IMR-90 (cell line): Measurements from ENCODE around the gene CA4. TPM values are rescaled to one million over a fixed set of nuclear protein-coding genes. Genes with fewer than 3 reads are reported as not detected.

Experiments
- ATAC-seq: fragments of 200-7000 bp; cut with Tn5 transposase; 2 replicates; pipeline ENCODE4 v1.9.1; 2020; ENCODE audit warnings: low read depth, mild to moderate bottlenecking, moderate library complexity
- BruUV-seq: library from RNA; stranded (reverse); fragments of 400-500 nt; replicated peaks from 2 replicates; lab custom pipeline; 2021; lab: Mats Ljungman, UMichigan
- CTCF ChIA-PET: fragments of 300-600 bp; formaldehyde crosslinking; extraction: SDS; loops from one replicate; lab custom pipeline; 2021; ENCODE audit warnings: antibody characterized with exemption; lab: Yijun Ruan, JAX
- POLR2A ChIA-PET: fragments of 300-600 bp; sonication (Branson Sonifier 250); formaldehyde crosslinking; loops from one replicate; lab custom pipeline; 2022; ENCODE audit warnings: antibody characterized with exemption; ENCODE audit not compliant: unreplicated experiment; lab: Charles Lee
- DNase-seq: peaks from one replicate; pipeline ENCODE4 v3.0.0; 2013
- H2AFZ ChIP-seq: replicated peaks from 2 replicates; pipeline ENCODE3; 2013; ENCODE audit warnings: low read length, mild to moderate bottlenecking; ENCODE audit not compliant: poor library complexity
- H2AK5ac ChIP-seq: 2 replicates; pipeline ENCODE4 v1.6.1; 2013; ENCODE audit warnings: low read depth, low read length, inconsistent platforms
- H2AK9ac ChIP-seq: replicated peaks from 2 replicates; pipeline ENCODE3; 2013; ENCODE audit warnings: mild to moderate bottlenecking, low read depth, low read length, moderate library complexity; ENCODE audit not compliant: poor library complexity
- H2BK120ac ChIP-seq: 2 replicates; pipeline ENCODE4 v1.6.1; 2013; ENCODE audit warnings: low read depth, low read length, inconsistent platforms
- H2BK15ac ChIP-seq: 3 replicates; pipeline ENCODE4 v1.6.1; 2013; ENCODE audit warnings: low read depth, low read length, inconsistent platforms
- H2BK20ac ChIP-seq: 2 replicates; pipeline ENCODE4 v1.6.1; 2013; ENCODE audit warnings: low read depth, mild to moderate bottlenecking, inconsistent platforms, low read length, moderate library complexity
- H2BK5ac ChIP-seq: 2 replicates; pipeline ENCODE4 v1.6.1; 2013; ENCODE audit warnings: mild to moderate bottlenecking, low read depth, low read length, inconsistent platforms; ENCODE audit not compliant: poor library complexity, severe bottlenecking
- H3K14ac ChIP-seq: replicated peaks from 2 replicates; pipeline ENCODE4 v1.6.1; 2013; ENCODE audit warnings: low read depth, low read length, inconsistent platforms
- H3K18ac ChIP-seq: 2 replicates; pipeline ENCODE4 v1.6.1; 2013; ENCODE audit warnings: low read depth, low read length, control low read depth
- H3K23ac ChIP-seq: 2 replicates; pipeline ENCODE4 v1.6.1; 2013; ENCODE audit warnings: low read depth, low read length, inconsistent platforms
- H3K27ac ChIP-seq: 2 replicates; pipeline ENCODE4 v1.5.1; 2013; ENCODE audit warnings: mild to moderate bottlenecking, control low read depth, low read length; ENCODE audit not compliant: insufficient read depth
- H3K27me3 ChIP-seq: 2 replicates; pipeline ENCODE4 v1.6.1; 2013; ENCODE audit warnings: low read length; ENCODE audit not compliant: control insufficient read depth, insufficient read depth
- H3K36me3 ChIP-seq: 2 replicates; pipeline ENCODE4 v1.6.1; 2013; ENCODE audit warnings: low read length, mixed read lengths; ENCODE audit not compliant: control insufficient read depth, insufficient read depth
- H3K4ac ChIP-seq: 2 replicates; pipeline ENCODE4 v1.6.1; 2013; ENCODE audit warnings: low read depth, low read length, inconsistent platforms
- H3K4me1 ChIP-seq: 2 replicates; pipeline ENCODE4 v1.6.1; 2013; ENCODE audit warnings: low read length, mixed read lengths; ENCODE audit not compliant: control insufficient read depth, insufficient read depth
- H3K4me2 ChIP-seq: 2 replicates; pipeline ENCODE4 v1.6.1; 2013; ENCODE audit warnings: low read depth, mild to moderate bottlenecking, control low read depth, low read length, moderate library complexity
- H3K4me3 ChIP-seq: 2 replicates; pipeline ENCODE4 v1.5.1; 2013; ENCODE audit warnings: low read depth, mild to moderate bottlenecking, control low read depth, low read length, moderate library complexity; ENCODE audit not compliant: insufficient read depth
- H3K56ac ChIP-seq: 2 replicates; pipeline ENCODE4 v1.6.1; 2013; ENCODE audit warnings: low read length, inconsistent platforms; ENCODE audit not compliant: insufficient read depth; ENCODE audit errors: extremely low read depth
- H3K79me1 ChIP-seq, 2 experiments: 2 replicates each; pipeline ENCODE4 v1.6.1; 2013; ENCODE audit warnings: low read length in 2 of 2, inconsistent platforms in 1 of 2, low read depth in 1 of 2
- H3K9ac ChIP-seq: 2 replicates; pipeline ENCODE4 v1.6.1; 2013; ENCODE audit warnings: low read depth, low read length, control low read depth
- H3K9me1 ChIP-seq: 2 replicates; pipeline ENCODE4 v1.6.1; 2013; ENCODE audit warnings: low read length, inconsistent platforms; ENCODE audit not compliant: insufficient read depth
- H3K9me3 ChIP-seq: 2 replicates; pipeline ENCODE4 v1.6.1; 2013; ENCODE audit warnings: low read length; ENCODE audit not compliant: control insufficient read depth, insufficient read depth
- H4K20me1 ChIP-seq: 2 replicates; pipeline ENCODE4 v1.6.1; 2013; ENCODE audit warnings: low read length, inconsistent platforms; ENCODE audit not compliant: insufficient read depth
- H4K5ac ChIP-seq: 2 replicates; pipeline ENCODE4 v1.6.1; 2013; ENCODE audit warnings: mild to moderate bottlenecking, low read depth, low read length, control low read depth
- H4K8ac ChIP-seq, 2 experiments: 2 replicates each; pipeline ENCODE4 v1.6.1; 2013; ENCODE audit warnings: low read depth in 2 of 2, low read length in 2 of 2, control low read depth in 1 of 2, inconsistent platforms in 1 of 2
- H4K91ac ChIP-seq: 2 replicates; pipeline ENCODE4 v1.6.1; 2013; ENCODE audit warnings: low read depth, low read length, inconsistent platforms; ENCODE audit not compliant: insufficient read depth
- BHLHE40 ChIP-seq: fragments of 150-350 bp; IDR thresholded peaks from 2 replicates; pipeline ENCODE4 v1.6.1; 2016; ENCODE audit warnings: mild to moderate bottlenecking, low read depth, low read length
- CEBPB ChIP-seq: IDR thresholded peaks from 2 replicates; pipeline ENCODE4 v1.6.1; 2012; ENCODE audit warnings: low read depth, low read length, improper control_type of control experiment
- CHD1 ChIP-seq: IDR thresholded peaks from 2 replicates; pipeline ENCODE4 v1.6.1; 2012; ENCODE audit warnings: low read depth, low read length, improper control_type of control experiment
- CTCF ChIP-seq: conservative IDR thresholded peaks from 2 replicates; pipeline ENCODE4 v1.5.1; 2012; ENCODE audit warnings: mild to moderate bottlenecking, low read depth, low read length, improper control_type of control experiment
- ELK1 ChIP-seq: fragments of 150-350 bp; IDR thresholded peaks from 2 replicates; pipeline ENCODE4 v1.6.1; 2016; ENCODE audit warnings: low read depth, mild to moderate bottlenecking, low read length, moderate library complexity, borderline replicate concordance
- FOS ChIP-seq: fragments of 150-350 bp; IDR thresholded peaks from 2 replicates; pipeline ENCODE4 v1.6.1; 2016; ENCODE audit warnings: low read depth, low read length
- MAFK ChIP-seq: IDR thresholded peaks from 2 replicates; pipeline ENCODE4 v1.6.1; 2012; ENCODE audit warnings: low read depth, low read length, improper control_type of control experiment
- MAZ ChIP-seq: IDR thresholded peaks from 2 replicates; pipeline ENCODE4 v1.6.1; 2012; ENCODE audit warnings: low read depth, mild to moderate bottlenecking, low read length, improper control_type of control experiment, moderate library complexity, borderline replicate concordance
- NFE2L2 ChIP-seq: fragments of 150-350 bp; IDR thresholded peaks from 2 replicates; pipeline ENCODE4 v1.6.1; 2016; ENCODE audit warnings: low read depth, mild to moderate bottlenecking, low read length
- POLR2A ChIP-seq: IDR thresholded peaks from 2 replicates; pipeline ENCODE4 v1.6.1; 2012; ENCODE audit warnings: mild to moderate bottlenecking, low read depth, low read length
- RFX5 ChIP-seq: IDR thresholded peaks from 2 replicates; pipeline ENCODE4 v1.8.0; 2012; ENCODE audit warnings: low read depth, mild to moderate bottlenecking, low read length, moderate library complexity
- SMC3 ChIP-seq: fragments of 150-350 bp; IDR thresholded peaks from 2 replicates; pipeline ENCODE4 v1.6.1; 2016; ENCODE audit warnings: low read depth, mild to moderate bottlenecking, antibody characterized with exemption, low read length, moderate library complexity
- USF2 ChIP-seq: fragments of 150-350 bp; IDR thresholded peaks from 2 replicates; pipeline ENCODE4 v1.6.1; 2017; ENCODE audit warnings: mild to moderate bottlenecking, antibody characterized with exemption, low read length, low read depth
- whole genome bisulfite sequencing, 2 experiments: methylation state at CpG; one replicate each; pipeline versions ENCODE4 v1.1.5 to v1.1.7; 2013; ENCODE audit warnings: missing lambda C conversion rate in 2 of 2; ENCODE audit not compliant: insufficient read length in 1 of 2; ENCODE audit errors: extremely low coverage in 2 of 2; 5-methylcytosine and 5-hydroxymethylcytosine counted together
- dilution Hi-C: fragments of 300-500 bp; cut with HindIII; formaldehyde crosslinking; loops from one replicate; pipeline ENCODE4 v1.14.3; 2018; ENCODE audit warnings: low sequenced_read_pairs; ENCODE audit not compliant: unreplicated experiment
- in situ Hi-C: fragments of 300-500 bp; cut with MboI; formaldehyde crosslinking; loops from 3 replicates; pipeline ENCODE4 v1.14.3; 2019; ENCODE audit warnings: low sequenced_read_pairs, inconsistent platforms, mixed read lengths
- intact Hi-C: fragments of 100-400 bp; cut with micrococcal nuclease; formaldehyde crosslinking; loops from 2 replicates; pipeline ENCODE4 v1.10.0; 2022
- polyA plus RNA-seq, 3 experiments: library from polyadenylated mRNA; depleted of rRNA; stranded (reverse); fragments of >200 nt; gene quantifications; 2 replicates each; pipeline ENCODE4 v1.2.3, GENCODE V29; 2012; ENCODE audit warnings: low replicate concordance in 1 of 3
- total RNA-seq: library from RNA; depleted of rRNA; stranded (reverse); fragments of >200 nt; gene quantifications from 2 replicates; pipeline ENCODE4 v1.2.3, GENCODE V29; 2012

Gene CA4
- total and polyA plus RNA-seq, 2 of the 4 experiments (the other 2 are of a cell fraction), result not detected

GRCh38 chr17:60174035-60174434 lies 24.3 kb downstream of the CA4 start:
- intact Hi-C loops, result no loop called here

More at GRCh38 chr17:60174035-60174434, 24.3 kb downstream of the CA4 start:
- H4K91ac ChIP-seq, result no peak overlapping the region
- peaks cover 8% of the 10 kb centered on the region for H3K4me1 ChIP-seq
- H2AFZ ChIP-seq, result no peak overlapping the region
- H3K4me3 ChIP-seq, result no peak overlapping the region
- DNase-seq (no peak), ATAC-seq (no peak)
- no peak overlapping the region for H2BK120ac ChIP-seq
- H4K8ac ChIP-seq, result no peak overlapping the region
- no peak overlapping the region for H3K23ac ChIP-seq
- in situ Hi-C loops (no loop called here), dilution Hi-C loops (no loop called here)
- no peak overlapping the region for H3K56ac ChIP-seq
- no peak overlapping the region for H3K14ac ChIP-seq
- WGBS, 2 experiments, result no CpG with 5 or more reads among the region's 3 CpGs
- TF ChIP-seq USF2, result no peak
- no peak for TF ChIP-seq BHLHE40
- TF ChIP-seq CEBPB, result no peak
- TF ChIP-seq MAZ, result no peak
- no peak for TF ChIP-seq NFE2L2
- no peak for TF ChIP-seq MAFK
- no peak for TF ChIP-seq RFX5
- no peak for TF ChIP-seq POLR2A
- no peak for TF ChIP-seq CHD1
- no peak for TF ChIP-seq FOS
- TF ChIP-seq ELK1, result no peak
- no peak for TF ChIP-seq SMC3
- TF ChIP-seq CTCF, result no peak
- no peak overlapping the region for H2AK5ac ChIP-seq
- no TSS peak for BruUV-seq
- no peak overlapping the region for H3K4ac ChIP-seq
- H2BK15ac ChIP-seq, result no peak overlapping the region
- H4K20me1 ChIP-seq, result no peaks in the 10 kb centered on the region
- no peak overlapping the region for H2AK9ac ChIP-seq
- ChIA-PET CTCF (no interaction called here), POLR2A (no interaction called here)
- no peak overlapping the region for H3K18ac ChIP-seq
- no peak overlapping the region for H3K4me2 ChIP-seq
- H3K27me3 ChIP-seq, result no peaks in the 10 kb centered on the region
- no peak overlapping the region for H2BK5ac ChIP-seq
- H2BK20ac ChIP-seq, result no peak overlapping the region
- H3K36me3 ChIP-seq, result peaks cover 9% of the 10 kb centered on the region
- H4K5ac ChIP-seq, result no peak overlapping the region
- peaks cover 16% of the 10 kb centered on the region for H3K9me1 ChIP-seq
- no peaks in the 10 kb centered on the region for H3K9me3 ChIP-seq
- no peaks in the 10 kb centered on the region for H3K79me1 ChIP-seq
- no peak overlapping the region for H3K27ac ChIP-seq
- H3K9ac ChIP-seq, result no peak overlapping the region
